B cell (primary cell): ENCODE measurements around the gene SYTL2.

ENCODE experiments used
- EZH2 ChIP-seq: IDR thresholded peaks from 2 replicates; pipeline ENCODE4 v1.6.1; 2012; ENCODE audit warnings: borderline replicate concordance, low read depth, mild to moderate bottlenecking, moderate library complexity, low read length; ENCODE audit not compliant: insufficient read depth, poor library complexity, severe bottlenecking
- TF ChIP-seq, protein P1 (sequence below): fragments of 200-600 bp; IDR thresholded peaks from one replicate; pipeline ENCODE4 v1.8.0; 2022; ENCODE audit warnings: antibody characterized with exemption, mild to moderate bottlenecking

DNA sequence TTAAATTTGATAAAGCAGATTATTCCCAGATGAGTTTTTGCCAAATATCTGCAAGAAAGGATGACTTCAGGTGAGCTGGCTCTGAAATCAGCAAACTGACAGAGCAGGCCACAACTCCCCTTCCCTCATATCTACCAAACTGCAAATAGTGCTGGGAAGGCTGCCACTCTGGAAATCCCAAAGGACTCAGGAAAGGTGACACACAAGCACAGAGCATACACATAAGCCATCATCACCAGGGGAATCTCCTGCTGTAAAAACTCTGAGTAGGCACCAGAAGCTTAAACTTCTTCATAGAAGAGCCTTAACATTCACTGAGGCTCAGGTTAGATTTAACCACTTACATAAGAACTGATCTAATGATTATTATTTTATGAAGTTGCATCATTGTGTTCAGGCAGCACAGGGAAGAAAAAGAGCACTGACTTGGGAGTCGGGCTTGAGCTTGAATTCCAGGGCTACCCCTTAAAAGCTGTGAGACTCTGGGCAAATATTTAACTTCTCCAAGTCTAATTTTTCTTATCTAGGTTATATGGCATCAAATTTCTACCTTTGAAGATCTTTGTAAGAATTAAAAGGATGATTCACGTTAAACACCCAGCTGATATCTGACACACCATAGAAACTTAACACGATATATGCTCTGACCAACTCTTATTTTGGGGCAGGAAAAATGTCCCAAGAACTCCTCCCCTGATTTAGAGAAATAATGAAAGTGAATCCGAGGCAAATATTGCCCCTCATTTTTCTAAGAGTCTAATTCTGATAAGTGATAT is 15.0 kb downstream of the SYTL2 start:
- TF ChIP-seq, protein P1, sequence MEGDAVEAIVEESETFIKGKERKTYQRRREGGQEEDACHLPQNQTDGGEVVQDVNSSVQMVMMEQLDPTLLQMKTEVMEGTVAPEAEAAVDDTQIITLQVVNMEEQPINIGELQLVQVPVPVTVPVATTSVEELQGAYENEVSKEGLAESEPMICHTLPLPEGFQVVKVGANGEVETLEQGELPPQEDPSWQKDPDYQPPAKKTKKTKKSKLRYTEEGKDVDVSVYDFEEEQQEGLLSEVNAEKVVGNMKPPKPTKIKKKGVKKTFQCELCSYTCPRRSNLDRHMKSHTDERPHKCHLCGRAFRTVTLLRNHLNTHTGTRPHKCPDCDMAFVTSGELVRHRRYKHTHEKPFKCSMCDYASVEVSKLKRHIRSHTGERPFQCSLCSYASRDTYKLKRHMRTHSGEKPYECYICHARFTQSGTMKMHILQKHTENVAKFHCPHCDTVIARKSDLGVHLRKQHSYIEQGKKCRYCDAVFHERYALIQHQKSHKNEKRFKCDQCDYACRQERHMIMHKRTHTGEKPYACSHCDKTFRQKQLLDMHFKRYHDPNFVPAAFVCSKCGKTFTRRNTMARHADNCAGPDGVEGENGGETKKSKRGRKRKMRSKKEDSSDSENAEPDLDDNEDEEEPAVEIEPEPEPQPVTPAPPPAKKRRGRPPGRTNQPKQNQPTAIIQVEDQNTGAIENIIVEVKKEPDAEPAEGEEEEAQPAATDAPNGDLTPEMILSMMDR: no peak
- no peak for TF ChIP-seq EZH2
